ENCODE results near the gene CABP1. TPM values are rescaled to one million over a fixed set of nuclear protein-coding genes. Genes with fewer than 3 reads are reported as not detected.
"Not testable (repeated sequence)": the region's sequence is repeated elsewhere in the genome, so short reads cannot be mapped to it uniquely, and the experiment has no call there.

The CABP1 gene
- total and polyA plus RNA-seq, 7 donors: 0.60 to 1.8 (median 1.6) TPM

DNA sequence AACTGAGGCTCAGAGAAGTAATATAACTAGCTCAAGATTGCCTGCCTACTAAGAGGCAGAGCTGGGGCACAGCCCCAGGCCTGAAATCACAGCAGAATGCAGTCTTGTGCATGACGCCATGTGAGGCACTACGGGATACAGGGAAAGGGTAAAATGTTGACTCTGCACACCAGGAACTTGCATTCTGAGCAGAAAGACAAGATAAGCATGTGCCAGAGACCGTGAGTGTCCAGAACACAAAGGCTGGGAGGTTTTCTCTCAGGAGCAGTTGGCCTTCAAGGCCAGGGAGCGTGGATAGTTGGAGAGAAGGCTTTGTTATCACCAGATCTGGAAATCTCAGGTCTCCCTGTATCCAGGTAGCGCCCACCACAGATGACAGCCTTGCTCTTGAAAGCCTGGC is 23.3 kb downstream of the CABP1 start:
- Histone ChIP-seq H3K27me3 (no peaks in the 10 kb centered on the region), H3K4me3 (no peak overlapping the region), H3K27ac (no peak overlapping the region), H3K9me3 (no peaks in the 10 kb centered on the region), H3K36me3 (no peaks in the 10 kb centered on the region), H3K4me1 (peaks cover 0 to under 1% (median 0%) of the 10 kb centered on the region in 4 donors)
- WGBS, 2 donors: 81 to 88% methylated on average over 5 of the region's 5 CpGs
- TF ChIP-seq EP300 (IDR thresholded peaks at IDR 0.05) (no peak), POLR2A (IDR thresholded peaks at IDR 0.05) (no peak), POLR2AphosphoS5 (IDR thresholded peaks at IDR 0.05) (no peak)
- TF ChIP-seq, protein P1, sequence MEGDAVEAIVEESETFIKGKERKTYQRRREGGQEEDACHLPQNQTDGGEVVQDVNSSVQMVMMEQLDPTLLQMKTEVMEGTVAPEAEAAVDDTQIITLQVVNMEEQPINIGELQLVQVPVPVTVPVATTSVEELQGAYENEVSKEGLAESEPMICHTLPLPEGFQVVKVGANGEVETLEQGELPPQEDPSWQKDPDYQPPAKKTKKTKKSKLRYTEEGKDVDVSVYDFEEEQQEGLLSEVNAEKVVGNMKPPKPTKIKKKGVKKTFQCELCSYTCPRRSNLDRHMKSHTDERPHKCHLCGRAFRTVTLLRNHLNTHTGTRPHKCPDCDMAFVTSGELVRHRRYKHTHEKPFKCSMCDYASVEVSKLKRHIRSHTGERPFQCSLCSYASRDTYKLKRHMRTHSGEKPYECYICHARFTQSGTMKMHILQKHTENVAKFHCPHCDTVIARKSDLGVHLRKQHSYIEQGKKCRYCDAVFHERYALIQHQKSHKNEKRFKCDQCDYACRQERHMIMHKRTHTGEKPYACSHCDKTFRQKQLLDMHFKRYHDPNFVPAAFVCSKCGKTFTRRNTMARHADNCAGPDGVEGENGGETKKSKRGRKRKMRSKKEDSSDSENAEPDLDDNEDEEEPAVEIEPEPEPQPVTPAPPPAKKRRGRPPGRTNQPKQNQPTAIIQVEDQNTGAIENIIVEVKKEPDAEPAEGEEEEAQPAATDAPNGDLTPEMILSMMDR (IDR thresholded peaks at IDR 0.05): no peak
- intact Hi-C loops (cut with DNase I): no loop called here
- DNase-seq: no peak

DNA sequence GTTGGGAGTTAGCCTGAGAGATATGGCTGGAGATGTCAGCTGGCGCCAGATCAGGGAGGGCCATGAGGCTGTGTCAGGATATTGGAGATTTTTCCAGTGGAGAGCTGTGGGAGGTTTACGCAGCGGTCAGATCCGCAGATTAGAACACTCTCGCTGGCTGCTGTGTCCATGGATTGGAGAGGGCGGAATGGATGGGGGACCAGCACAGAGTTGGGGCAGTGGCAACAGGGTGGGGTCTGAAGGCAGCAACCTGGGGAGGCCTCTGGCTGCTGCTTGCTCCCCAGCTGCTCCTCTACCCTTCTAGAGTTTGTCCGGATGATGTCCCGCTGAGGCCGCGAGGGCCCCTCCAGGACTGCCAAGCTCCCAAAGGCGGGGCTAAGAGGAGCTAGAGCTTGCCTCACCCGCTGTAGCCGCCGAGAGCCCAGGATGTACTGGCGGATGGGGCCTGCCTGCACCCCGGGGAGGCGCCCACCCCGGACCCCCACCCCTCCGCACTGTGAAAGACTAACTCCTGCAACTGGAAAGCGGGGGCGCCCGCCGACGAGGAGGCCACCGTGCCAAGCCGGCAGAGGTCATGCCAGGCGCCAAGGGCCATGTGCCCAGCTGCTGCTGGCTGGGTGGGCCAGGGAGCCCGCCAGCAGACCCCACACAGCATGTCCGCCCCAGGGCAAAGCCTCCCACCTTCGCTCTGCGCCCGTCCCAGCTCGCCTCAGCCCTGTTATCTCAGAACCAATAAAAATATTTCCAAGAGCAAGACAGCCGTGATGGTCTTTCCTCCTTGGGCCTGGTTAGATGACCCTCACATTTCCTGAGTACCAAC is 26.4 kb downstream of the CABP1 start:
- Histone ChIP-seq H3K4me1 (peaks cover 0 to 7% (median 3%) of the 10 kb centered on the region in 4 donors), H3K27me3 (no peaks in the 10 kb centered on the region), H3K27ac (no peak overlapping the region), H3K4me3 (no peak overlapping the region), H3K36me3 (no peaks in the 10 kb centered on the region), H3K9me3 (no peaks in the 10 kb centered on the region)
- no peak for TF ChIP-seq POLR2AphosphoS5 (IDR thresholded peaks at IDR 0.05)
- TF ChIP-seq, protein P1 (IDR thresholded peaks at IDR 0.05): no peak
- 90 to 91% methylated on average over 34 of the region's 34 CpGs for WGBS, 2 donors
- intact Hi-C loops (cut with DNase I): no loop called here
- DNase-seq: no peak

GRCh38 chr12:120668091-120668867 is 27.9 kb downstream of the CABP1 start:
- no peak for DNase-seq
- intact Hi-C loops (cut with DNase I): no loop called here
- Histone ChIP-seq H3K9me3 (no peaks in the 10 kb centered on the region), H3K4me1 (peaks cover 0 to 7% (median 3%) of the 10 kb centered on the region in 4 donors), H3K36me3 (no peaks in the 10 kb centered on the region), H3K27ac (no peak overlapping the region), H3K27me3 (no peaks in the 10 kb centered on the region), H3K4me3 (no peak overlapping the region)
- TF ChIP-seq POLR2A (IDR thresholded peaks at IDR 0.05) (no peak), POLR2AphosphoS5 (IDR thresholded peaks at IDR 0.05) (no peak)
- WGBS, 2 donors: 85 to 86% methylated on average over 20 of the region's 20 CpGs

DNA sequence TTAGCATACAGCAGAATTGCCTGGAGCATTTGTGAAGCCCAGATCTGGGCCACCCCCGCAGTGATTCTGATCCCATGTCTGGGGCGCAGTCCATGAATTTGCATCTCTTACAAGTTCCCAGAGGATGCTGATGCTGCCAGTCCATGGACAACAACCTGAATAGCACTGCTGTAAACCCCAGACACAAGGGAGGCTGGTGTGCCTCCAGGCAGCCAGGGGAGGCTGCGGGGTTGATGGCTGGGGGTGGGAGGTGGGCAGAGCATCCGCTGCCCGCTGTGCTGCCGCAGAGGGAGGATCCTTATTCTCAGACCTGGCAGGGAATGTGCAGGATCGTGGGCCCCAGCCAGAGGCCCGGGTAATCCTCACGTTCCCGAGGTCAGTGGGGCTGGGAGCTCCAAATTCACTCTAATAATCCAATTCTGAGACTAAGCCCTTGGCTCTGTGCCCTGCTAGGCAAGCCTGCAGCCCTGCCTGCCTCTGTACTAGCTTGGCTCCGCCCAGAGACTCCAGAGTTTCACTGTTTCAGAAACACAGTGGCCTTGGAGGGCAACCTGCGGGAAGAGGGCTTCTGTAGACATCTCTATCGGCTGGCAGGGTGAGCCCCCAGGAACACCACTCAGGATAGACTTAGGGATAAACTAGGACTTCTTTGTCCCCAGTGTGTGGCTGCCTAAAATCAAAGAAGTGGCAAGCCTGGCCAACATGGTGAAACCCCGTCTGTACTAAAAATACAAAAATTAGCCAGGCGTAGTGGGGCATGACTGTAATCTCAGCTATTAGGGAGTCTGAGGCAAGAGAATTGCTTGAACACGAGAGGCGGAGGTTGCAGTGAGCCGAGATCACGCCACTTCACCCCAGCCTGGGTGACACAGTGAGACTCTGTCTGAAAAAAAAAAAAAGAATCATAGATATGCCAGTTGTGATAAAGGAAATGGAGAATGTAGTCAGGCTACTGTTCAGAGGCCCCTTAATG is 28.7 kb downstream of the CABP1 start:
- no peak for DNase-seq
- TF ChIP-seq, protein P1 (IDR thresholded peaks at IDR 0.05): no peak
- TF ChIP-seq POLR2AphosphoS5 (IDR thresholded peaks at IDR 0.05) (no peak), EP300 (IDR thresholded peaks at IDR 0.05) (no peak), POLR2A (IDR thresholded peaks at IDR 0.05) (no peak)
- H3K36me3 ChIP-seq: no peaks in the 10 kb centered on the region
- H3K4me1 ChIP-seq: peaks cover 0 to 7% (median 3%) of the 10 kb centered on the region in 4 donors
- H3K27ac ChIP-seq: peak overlapping the region in 1 of 4 donors; percentile 22
- 27 to 60% methylated on average over 19 of the region's 19 CpGs for WGBS, 2 donors
- no peaks in the 10 kb centered on the region for H3K9me3 ChIP-seq
- H3K4me3 ChIP-seq: no peak overlapping the region
- no peaks in the 10 kb centered on the region for H3K27me3 ChIP-seq
- intact Hi-C loops (cut with DNase I): no loop called here

DNA sequence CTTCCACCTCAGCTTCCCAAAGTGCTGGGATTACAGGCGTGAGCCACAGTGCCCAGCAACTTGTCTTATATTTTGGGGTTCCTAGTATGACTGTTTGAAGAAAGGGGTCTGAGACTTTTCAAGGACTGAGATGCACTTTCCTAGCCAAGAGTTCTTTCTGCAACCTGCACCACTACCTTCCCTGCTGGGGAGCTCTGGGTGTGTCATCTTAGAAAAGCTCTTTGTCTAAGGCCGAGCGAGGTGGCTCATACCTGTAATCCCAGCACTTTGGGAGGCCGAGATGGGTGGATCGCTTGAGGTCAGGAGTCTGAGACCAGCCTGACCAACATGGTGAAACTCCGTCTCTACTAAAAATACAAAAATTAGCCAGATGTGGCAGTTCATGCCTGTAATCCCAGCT is 29.8 kb downstream of the CABP1 start:
- H3K36me3 ChIP-seq; DNase-seq; H3K4me1 ChIP-seq; H3K27ac ChIP-seq; intact Hi-C loops (cut with DNase I); H3K4me3 ChIP-seq; H3K27me3 ChIP-seq; H3K9me3 ChIP-seq: not testable (repeated sequence)
- 31 to 80% methylated on average over 6 of the region's 6 CpGs for WGBS, 2 donors
